Fibroblast of lung (primary cell): ENCODE results near the gene IZUMO4. TPM values are rescaled to one million over a fixed set of nuclear protein-coding genes. Genes with fewer than 3 reads are reported as not detected.

Experiments
- DNase-seq, 2 donors: peaks; one replicate each; pipeline versions ENCODE4 v3.0.0 to v3.0.0-alpha.2; 2010; ENCODE audit warnings: low read depth in 2 of 2
- H2AFZ ChIP-seq: 2 replicates; pipeline ENCODE4 v1.5.1; 2012; ENCODE audit warnings: low read length, control low read depth, inconsistent platforms
- H3K27ac ChIP-seq: 2 replicates; pipeline ENCODE4 v1.5.1; 2011; ENCODE audit warnings: low read length, control low read depth; ENCODE audit not compliant: insufficient read depth
- H3K27me3 ChIP-seq: 2 replicates; pipeline ENCODE4 v1.5.1; 2011; ENCODE audit warnings: mild to moderate bottlenecking, low read length; ENCODE audit not compliant: control insufficient read depth, insufficient read depth
- H3K36me3 ChIP-seq: 2 replicates; pipeline ENCODE4 v1.5.1; 2011; ENCODE audit warnings: low read length; ENCODE audit not compliant: control insufficient read depth, insufficient read depth
- H3K4me1 ChIP-seq: 2 replicates; pipeline ENCODE4 v1.5.1; 2011; ENCODE audit warnings: low read length; ENCODE audit not compliant: control insufficient read depth, insufficient read depth; ENCODE audit errors: extremely low read depth
- H3K4me2 ChIP-seq: 2 replicates; pipeline ENCODE4 v1.5.1; 2011; ENCODE audit warnings: low read length, control low read depth; ENCODE audit not compliant: insufficient read depth; ENCODE audit errors: extremely low read depth
- H3K4me3 ChIP-seq, 4 experiments: fragments of 200-600 bp in 1 of 4; sonication (generic) in 1 of 4; replicated peaks in 1 of 4; 2 replicates each; pipeline ENCODE4 v1.5.1; 2011 to 2016; ENCODE audit warnings: low read length in 4 of 4, low read depth in 3 of 4, mild to moderate bottlenecking in 3 of 4, control low read depth in 2 of 4, inconsistent platforms in 1 of 4, mixed read lengths in 1 of 4; ENCODE audit not compliant: insufficient read depth in 1 of 4; ENCODE audit errors: control extremely low read depth in 1 of 4
- H3K79me2 ChIP-seq: 2 replicates; pipeline ENCODE4 v1.5.1; 2012; ENCODE audit warnings: mild to moderate bottlenecking, low read length, inconsistent platforms; ENCODE audit not compliant: control insufficient read depth, insufficient read depth
- H3K9ac ChIP-seq: 2 replicates; pipeline ENCODE4 v1.5.1; 2011; ENCODE audit warnings: mild to moderate bottlenecking, low read length, control low read depth; ENCODE audit not compliant: insufficient read depth
- H3K9me3 ChIP-seq: 2 replicates; pipeline ENCODE4 v1.5.1; 2012; ENCODE audit warnings: low read depth, low read length; ENCODE audit not compliant: control insufficient read depth, insufficient read depth
- H4K20me1 ChIP-seq: 2 replicates; pipeline ENCODE4 v1.5.1; 2011; ENCODE audit warnings: low read length; ENCODE audit not compliant: control insufficient read depth, insufficient read depth; ENCODE audit errors: extremely low read depth
- CTCF ChIP-seq, 2 donors: IDR thresholded peaks in 1 of 2; conservative IDR thresholded peaks in 1 of 2; 1 replicate in 1 of 2; 2 replicates in 1 of 2; pipeline ENCODE4 v1.5.1; 2011 to 2012; ENCODE audit warnings: low read length in 2 of 2, control low read depth in 1 of 2, inconsistent platforms in 1 of 2, low read depth in 1 of 2, mild to moderate bottlenecking in 1 of 2
- EZH2 ChIP-seq: IDR thresholded peaks from 2 replicates; pipeline ENCODE4 v1.5.1; 2012; ENCODE audit warnings: low read length, control low read depth, mild to moderate bottlenecking; ENCODE audit errors: missing control alignments
- polyA plus RNA-seq, 2 donors: library from polyadenylated mRNA; depleted of rRNA in 1 of 2; stranded (reverse) in 1 of 2; unstranded in 1 of 2; fragments of >200 nt; gene quantifications; 2 replicates each; pipeline ENCODE4 v1.2.1, GENCODE V29; 2011 to 2012; ENCODE audit warnings: missing spikeins in 1 of 2
- total RNA-seq: library from RNA; depleted of rRNA; stranded (reverse); fragments of >200 nt; gene quantifications from 2 replicates; pipeline ENCODE4 v1.2.1, GENCODE V29; 2014

The IZUMO4 gene
- total and polyA plus RNA-seq, 2 donors (not counting 1 experiment from before 2014, with no cell fraction given) = 0.56 to 1.3 TPM

GRCh38 chr19:2079076-2079864, 17.4 kb upstream of the IZUMO4 start:
- Histone ChIP-seq H3K4me2 (no peak overlapping the region), H3K36me3 (peaks cover 34% of the 10 kb centered on the region), H3K4me3 (no peak overlapping the region), H3K79me2 (peaks cover 8% of the 10 kb centered on the region), H3K27ac (no peak overlapping the region), H3K4me1 (no peaks in the 10 kb centered on the region), H3K9ac (no peak overlapping the region), H2AFZ (no peak overlapping the region), H4K20me1 (no peaks in the 10 kb centered on the region), H3K27me3 (no peaks in the 10 kb centered on the region), H3K9me3 (no peaks in the 10 kb centered on the region)
- no peak for TF ChIP-seq EZH2
- no peak for DNase-seq

GRCh38 chr19:2079865-2080301, 16.8 kb upstream of the IZUMO4 start:
- Histone ChIP-seq H3K4me3 (no peak overlapping the region), H3K9me3 (no peaks in the 10 kb centered on the region), H2AFZ (no peak overlapping the region), H4K20me1 (no peaks in the 10 kb centered on the region), H3K4me2 (no peak overlapping the region), H3K4me1 (no peaks in the 10 kb centered on the region), H3K27me3 (no peaks in the 10 kb centered on the region), H3K36me3 (peaks cover 34% of the 10 kb centered on the region), H3K9ac (no peak overlapping the region), H3K27ac (no peak overlapping the region), H3K79me2 (peaks cover 8% of the 10 kb centered on the region)
- no peak for DNase-seq
- TF ChIP-seq CTCF (conservative IDR thresholded peaks at IDR 0.05 in 1 of 2, IDR thresholded peaks at IDR 0.05 in 1 of 2; ENCODE audit: low read depth in 1 of 2, low read length in 2 of 2) = no peak
- no peak for TF ChIP-seq EZH2

- no peak overlapping the region for H3K27ac ChIP-seq
- H3K9me3 ChIP-seq = no peaks in the 10 kb centered on the region
- H3K36me3 ChIP-seq = peaks cover 33% of the 10 kb centered on the region
- H2AFZ ChIP-seq = no peak overlapping the region
- H3K79me2 ChIP-seq = peaks cover 8% of the 10 kb centered on the region
- H3K4me1 ChIP-seq = no peaks in the 10 kb centered on the region
- DNase-seq = no peak
- no peaks in the 10 kb centered on the region for H3K27me3 ChIP-seq
- no peak overlapping the region for H3K4me2 ChIP-seq
- TF ChIP-seq CTCF (conservative IDR thresholded peaks at IDR 0.05 in 1 of 2, IDR thresholded peaks at IDR 0.05 in 1 of 2; ENCODE audit: low read depth in 1 of 2, low read length in 2 of 2) = no peak
- TF ChIP-seq EZH2 = no peak
- no peak overlapping the region for H3K4me3 ChIP-seq
- H3K9ac ChIP-seq = no peak overlapping the region
- H4K20me1 ChIP-seq = no peaks in the 10 kb centered on the region
Observed at GRCh38 chr19:2080336-2080988, 16.3 kb upstream of the IZUMO4 start.
